HG03442 (cell line): ENCODE data around the gene KLHL30.
"Not testable (repeated sequence)": the region's sequence is repeated elsewhere in the genome, so short reads cannot be mapped to it uniquely, and the experiment has no call there.

Experiments
- ATAC-seq: cut with Tn5 transposase; IDR thresholded peaks from one replicate; pipeline ENCODE4 v1.9.1; 2021; ENCODE audit warnings: mild to moderate bottlenecking, moderate library complexity; ENCODE audit not compliant: unreplicated experiment

Gene KLHL30

DNA sequence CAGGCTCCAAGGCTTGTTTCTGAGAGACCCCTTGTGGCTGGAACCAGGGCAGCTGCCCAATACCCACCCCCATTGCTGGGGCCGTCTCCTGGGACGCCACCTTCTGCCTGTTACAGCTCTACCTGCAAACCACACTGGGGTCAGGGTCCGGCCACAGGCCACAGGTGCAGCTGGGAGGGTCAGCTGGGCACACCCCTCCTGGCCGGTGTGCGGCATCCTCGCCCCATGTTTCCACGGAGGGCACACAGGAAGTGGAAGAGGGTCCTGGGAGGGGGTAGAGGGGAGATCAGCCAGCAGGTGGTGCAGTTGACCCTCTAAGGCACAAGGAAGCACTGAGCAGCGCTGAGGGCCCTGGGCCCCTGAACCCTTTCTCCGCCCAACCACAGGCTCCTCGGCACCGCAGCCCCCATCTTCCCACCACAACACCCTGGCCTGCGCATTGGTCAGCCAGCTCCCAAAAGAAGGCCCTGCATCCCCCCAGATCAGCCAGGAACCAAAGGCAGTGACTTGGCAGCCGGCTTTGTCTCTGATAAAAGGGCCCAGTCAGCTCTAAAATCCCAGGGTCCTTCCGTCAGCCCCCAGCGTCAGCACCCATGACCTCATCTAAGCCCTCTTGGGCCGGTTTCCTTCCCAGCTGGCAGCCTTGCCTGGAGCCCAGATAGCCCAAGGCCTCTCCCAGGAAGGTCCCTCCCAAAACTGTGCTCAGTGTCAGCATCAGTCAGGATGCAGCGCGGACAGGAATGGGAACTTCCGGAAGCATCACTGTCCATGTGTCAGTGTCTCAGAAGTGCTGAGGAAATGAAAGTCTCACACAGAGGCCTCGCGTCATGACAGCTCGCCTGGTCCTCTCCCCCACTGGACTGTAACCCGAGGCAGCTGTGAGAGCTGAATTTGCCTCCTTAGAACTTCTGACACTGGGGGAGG, 22.0 kb downstream of the KLHL30 start:
- no peak for ATAC-seq

DNA sequence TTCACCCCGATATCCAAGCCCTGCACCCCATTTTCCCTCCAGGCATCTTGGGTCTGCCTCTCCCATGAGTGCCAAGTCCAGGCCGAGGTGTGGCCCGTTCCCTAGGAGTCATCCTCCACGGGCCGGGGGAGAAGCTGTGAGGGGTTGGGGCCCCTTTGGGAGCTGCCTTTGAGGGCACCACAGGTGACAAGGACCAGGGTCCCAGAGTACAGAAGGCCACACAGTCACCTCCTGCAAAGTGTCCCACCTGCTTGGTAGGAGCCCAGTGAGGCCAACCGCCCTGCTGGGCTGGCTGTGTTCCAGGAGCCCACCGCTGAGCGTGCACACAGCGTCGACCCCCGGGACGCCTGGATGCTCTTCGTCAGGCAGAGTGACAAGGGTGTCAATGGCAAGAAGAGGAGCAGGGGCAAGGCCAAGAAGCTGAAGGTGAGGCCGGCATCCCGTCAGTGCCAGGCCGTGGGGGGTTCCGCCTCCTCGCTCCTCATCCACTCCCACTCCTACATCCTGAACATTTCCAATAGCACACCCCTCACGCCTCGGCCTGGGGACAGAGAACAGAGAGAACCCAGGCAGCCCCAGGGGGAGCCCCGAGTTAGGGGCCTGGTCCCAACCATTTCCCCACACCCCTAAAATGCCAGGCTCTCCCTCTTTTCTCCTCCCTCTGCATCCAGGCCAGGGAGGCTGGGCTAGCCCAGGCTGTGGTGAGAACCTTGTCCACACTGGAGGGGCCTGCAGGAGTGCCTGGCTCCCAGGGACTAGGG, 23.0 kb downstream of the KLHL30 start:
- no peak for ATAC-seq

DNA sequence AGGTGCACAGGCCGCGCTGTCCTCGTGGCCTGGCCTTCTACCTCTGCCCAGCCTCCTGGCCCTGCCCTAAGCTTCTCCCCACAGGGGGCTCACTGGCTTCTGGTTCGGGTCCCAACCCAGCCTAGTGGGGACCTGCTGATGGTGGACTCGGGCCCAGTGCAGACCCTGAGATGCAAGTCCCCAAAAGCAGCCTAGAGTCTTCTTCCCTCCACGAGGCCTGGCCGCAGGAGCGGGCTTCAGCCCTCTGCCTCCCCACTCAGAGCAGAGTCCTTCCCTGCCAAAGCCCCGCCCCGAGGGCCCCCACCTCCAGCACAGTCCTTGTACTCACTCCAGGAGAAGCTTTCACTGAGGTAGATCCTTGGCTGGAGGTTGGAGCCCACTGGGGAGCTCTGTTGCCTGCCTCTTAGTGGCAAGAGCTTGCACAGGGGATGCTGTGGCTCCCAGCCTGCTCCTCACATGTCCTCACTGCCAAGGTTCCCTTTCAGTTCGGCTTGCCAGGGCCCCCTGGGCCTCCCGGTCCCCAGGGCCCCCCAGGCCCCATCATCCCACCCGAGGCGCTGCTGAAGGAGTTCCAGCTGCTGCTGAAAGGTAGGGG, 23.9 kb downstream of the KLHL30 start:
- ATAC-seq = no peak

DNA sequence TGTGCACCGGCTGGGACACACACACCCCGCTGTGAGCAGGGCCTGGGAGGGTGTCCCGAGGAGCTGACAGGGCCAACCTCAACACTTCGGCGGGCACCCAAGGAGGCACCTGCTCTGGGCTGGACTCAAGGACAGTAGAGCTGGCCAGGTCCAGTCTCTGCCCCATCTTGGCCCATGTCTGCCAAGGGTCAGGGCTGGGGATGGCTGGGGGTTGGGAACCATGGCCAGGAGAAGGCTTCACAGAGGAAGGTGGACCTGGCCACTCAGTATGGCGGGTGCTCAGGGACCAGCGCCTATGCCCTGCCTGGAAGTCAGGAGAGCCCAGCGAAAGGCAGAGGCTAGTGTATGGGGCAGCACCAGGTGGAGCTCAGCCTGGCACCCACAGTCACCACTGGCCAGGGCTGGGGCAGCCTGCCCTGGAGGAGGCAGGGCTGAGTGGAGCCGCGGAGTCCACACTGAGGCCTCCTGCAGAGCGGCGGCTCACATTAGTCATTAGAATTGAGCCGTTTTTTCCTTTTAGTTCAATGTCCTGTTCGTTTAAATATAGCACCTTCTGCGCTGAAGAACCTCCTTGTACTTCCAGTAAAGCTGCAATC, 24.5 kb downstream of the KLHL30 start:
- no peak for ATAC-seq

DNA sequence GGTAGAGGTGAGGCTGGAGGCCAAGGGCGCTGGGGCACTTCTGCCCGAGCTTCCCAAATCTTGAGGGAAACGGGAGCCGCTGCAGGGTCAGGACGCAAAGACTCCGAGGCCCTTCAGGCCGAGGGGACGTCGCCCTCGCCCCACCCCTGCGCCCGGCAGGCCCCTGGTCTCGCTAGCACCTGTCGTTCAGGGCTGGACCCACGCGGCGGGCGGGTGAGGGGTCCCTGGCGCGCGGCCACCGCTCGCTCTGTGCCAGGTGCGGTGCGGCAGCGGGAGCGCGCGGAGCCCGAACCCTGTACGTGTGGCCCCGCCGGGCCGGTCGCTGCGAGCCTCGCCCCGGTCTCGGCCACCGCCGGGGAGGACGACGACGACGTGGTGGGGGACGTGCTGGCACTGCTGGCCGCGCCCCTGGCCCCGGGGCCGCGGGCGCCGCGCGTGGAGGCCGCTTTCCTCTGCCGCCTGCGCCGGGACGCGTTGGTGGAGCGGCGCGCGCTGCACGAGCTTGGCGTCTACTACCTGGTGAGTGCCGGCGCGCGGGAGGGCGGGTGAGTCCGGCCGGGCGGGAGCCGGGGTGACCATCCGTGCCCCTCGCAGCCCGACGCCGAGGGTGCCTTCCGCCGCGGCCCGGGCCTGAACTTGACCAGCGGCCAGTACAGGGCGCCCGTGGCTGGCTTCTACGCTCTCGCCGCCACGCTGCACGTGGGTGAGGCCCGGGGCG, 25.2 kb downstream of the KLHL30 start:
- no peak for ATAC-seq

DNA sequence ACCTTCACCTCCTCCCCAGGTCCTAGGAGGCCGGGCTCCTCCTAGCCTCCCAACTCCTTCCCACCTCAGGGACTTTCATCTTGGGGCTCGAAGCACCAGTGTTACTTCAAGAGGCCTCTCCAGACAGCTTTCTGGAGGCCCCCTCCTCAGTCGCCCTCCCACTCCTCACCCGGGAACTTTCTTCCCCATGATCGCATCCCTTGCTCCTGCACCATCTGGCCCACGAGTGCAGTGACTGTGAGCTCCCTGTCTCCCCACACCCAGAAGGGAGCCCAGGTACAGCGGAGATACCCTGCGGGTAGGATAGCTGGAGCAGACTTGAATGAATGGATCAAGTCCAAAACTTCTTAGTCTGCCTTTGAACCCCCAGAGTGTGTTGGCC, 26.4 kb downstream of the KLHL30 start:
- ATAC-seq = no peak

DNA sequence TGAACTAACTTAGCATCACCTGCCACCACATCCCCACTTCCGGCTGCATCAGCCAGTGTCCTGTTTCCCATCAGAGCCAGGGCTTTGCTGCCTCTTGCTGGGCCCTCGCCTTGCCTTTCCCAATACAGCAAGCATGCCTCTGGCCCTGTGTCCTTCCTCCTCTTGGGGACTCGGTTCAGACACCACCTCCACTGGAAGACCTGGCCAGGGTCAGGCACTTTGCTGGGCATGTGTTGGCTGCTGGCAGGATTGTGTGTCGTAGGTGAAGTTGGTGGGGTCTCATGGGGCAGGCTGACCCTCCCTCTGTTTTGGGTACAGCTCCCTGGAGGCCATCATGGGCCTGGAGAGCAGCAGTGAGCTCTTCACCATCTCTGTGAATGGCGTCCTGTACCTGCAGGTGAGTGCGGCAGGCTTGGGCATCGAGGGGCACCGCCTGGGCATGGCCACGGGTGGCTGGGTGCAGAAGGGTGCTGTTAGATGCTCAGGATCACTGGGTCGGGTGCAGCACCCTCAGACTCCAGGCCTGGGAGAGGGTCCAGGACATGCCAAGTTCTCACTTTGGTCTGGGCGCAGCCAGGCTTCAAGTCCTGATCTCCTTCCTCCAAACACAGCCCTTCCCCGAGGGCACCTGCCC, 26.9 kb downstream of the KLHL30 start:
- no peak for ATAC-seq

DNA sequence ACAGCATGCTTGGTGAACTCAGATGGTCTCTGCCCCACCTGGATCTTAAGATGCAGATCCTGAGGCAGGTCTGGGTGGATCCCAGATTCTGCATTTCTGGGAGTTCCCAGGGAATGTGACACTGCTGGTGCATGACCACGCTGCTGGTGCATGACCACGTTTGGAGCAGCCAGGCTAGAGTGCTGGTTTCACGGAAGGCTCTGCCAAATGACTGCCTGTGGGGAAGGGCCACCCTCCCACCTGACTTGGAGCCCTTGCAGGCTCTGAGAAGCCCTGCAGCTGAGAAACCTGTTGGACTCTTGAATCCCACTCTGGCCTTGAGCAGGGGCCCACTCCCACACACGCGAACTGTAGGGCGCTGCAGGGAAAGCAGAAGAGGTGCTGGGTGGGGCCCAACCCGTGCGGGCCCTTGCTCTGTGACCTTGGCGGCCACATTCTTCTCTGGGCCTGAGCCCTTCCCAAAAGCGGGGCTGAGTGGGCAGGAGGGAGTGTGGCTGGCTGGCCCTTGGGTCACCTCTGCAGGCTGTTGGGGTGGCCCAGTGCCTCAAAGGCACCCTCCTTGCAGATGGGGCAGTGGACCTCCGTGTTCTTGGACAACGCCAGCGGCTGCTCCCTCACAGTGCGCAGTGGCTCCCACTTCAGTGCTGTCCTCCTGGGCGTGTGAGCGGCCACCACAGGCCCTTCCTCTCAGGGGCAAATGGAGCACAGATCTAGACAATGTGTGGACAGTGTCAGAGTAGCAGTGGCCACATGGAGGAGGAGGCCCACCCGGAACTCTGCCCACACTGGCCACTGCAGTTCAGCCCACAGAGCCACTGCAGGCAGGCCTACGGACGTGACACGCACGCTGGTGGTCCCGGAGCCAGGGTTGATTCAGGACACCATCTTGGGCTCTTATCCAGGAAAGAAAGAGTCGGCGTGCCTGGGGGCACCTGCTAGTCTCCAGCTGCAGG, 28.2 kb downstream of the KLHL30 start:
- no peak for ATAC-seq

DNA sequence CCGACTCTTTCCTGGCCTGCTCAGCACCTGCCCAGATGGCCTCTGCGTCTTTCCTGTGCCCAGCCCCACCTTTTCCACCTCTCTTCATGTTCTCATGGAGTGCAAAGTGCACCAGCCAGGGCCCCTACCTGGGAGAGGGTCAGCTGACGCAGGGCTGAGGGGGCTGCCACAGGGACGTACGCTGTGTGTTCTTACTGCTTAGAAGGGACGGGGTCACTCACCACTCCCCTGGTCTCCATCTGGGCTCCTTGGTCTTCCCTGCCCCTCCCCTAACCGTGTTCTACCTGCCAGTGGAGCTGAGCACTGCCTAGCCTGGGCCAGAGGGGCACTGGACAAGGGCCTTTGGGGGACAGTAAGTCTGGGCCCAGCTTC, 28.9 kb downstream of the KLHL30 start:
- no peak for ATAC-seq

DNA sequence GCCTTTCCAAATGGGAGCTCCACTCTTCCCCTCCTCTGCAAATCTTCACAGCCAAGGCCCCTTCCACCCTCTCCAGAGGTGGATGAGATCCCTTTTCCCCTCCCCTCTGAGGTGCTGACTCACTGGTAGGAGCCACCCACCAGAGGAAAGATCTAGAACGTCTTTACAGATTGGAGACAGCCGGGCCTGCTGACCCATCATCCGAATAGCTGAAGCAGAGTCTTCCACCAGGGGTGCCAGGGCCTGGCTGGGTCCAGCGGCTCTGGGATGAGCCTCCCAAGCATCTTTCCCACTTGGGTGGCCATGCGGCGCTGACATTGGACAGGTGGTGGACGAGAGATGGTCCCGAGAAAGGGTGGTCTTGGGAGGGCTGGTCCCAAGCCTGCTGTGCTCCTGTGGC, 29.3 kb downstream of the KLHL30 start:
- ATAC-seq = no peak

DNA sequence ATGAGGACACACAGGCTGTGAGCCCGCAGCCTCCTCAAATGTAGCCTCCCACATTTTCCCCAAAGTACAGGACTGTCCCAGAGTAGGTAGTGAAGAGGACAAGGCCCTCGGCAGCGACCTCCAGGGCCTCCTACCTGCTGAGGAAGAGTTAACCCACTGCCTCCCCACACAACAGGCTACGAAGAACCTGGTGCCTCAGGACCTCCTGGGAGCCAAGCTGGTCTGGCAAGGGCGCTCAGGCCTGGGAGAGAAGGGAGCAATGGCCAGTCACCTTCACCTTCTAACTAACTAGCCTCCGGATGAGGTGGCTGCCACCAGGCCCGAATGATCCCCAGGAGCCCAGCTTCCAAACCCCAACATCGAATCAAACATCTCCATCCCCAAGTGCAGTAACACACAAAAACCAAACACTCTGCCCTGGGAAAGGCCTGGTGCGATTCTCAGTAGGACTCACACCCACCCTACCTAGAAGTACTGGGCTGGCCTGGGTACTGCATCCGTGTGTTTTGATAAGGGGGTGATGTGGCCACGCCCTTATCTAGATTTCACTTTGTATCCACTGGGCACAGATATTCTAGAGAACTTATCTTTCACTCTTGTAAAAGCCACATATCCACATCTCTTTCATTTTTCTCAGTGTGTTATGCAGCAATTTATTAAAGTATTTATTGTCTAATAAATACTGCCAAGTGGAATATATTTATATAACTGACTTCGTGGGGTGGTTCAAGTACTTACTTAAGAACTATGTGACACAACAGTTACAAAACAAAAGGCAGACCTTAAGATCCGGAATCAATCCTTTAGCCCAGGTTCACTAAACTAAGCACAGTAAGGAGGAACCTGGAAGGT, 30.0 kb downstream of the KLHL30 start:
- ATAC-seq = no peak

DNA sequence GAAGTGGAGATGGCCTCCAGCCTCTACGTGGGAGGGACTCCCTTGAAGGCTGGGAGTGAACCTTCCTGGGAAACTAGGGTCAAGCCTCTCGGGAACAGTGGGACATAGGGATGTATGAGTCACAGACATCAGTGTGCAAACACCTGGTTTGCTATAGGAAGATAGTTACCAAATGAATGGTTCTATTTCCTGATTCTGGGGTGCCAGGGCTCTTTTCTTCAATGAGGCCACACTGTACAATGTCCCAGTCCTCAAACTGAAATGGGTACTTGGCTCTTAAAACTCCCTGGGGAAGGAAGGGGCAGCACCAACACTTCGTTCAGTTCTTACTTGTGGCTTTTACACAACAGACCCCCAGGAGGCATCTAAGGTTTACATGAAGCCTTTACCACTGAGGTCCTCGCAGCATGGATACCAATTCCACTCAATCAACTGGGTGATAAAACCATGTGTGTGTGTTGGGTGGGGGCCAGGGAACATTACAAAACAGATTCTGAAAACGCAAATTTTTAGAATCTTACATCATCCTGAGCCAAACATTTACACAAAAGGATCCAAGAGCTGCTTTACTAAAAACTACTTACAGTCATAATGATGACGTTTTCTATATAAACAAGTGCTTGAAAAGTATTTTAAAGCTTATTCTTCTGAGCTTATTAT, 30.7 kb downstream of the KLHL30 start:
- ATAC-seq = no peak

DNA sequence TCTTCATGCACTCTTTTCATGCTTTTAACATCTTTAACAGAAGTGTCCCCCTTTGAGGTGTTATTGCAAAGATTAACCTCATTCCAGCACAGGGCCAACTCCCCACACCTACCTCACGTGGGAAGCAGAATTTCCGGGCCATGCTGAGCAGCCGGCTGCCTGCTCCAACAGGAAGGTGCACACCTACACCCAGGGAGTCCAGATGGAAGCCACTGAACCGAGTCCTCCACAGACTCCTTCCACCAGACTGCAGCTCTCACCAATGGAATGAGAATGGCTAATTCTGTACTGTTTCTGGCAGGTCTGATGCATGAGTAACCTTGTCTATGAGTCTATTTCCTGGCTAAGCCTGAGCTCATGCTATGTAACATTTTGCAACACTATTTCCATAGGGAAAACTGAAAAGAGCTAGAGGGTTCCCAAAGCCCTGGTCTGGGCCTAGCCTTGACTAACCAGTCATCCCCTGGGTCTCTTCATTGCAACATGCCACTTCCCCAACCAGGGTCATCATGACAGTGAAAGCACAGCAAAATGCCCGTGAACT, 31.3 kb downstream of the KLHL30 start:
- no peak for ATAC-seq

DNA sequence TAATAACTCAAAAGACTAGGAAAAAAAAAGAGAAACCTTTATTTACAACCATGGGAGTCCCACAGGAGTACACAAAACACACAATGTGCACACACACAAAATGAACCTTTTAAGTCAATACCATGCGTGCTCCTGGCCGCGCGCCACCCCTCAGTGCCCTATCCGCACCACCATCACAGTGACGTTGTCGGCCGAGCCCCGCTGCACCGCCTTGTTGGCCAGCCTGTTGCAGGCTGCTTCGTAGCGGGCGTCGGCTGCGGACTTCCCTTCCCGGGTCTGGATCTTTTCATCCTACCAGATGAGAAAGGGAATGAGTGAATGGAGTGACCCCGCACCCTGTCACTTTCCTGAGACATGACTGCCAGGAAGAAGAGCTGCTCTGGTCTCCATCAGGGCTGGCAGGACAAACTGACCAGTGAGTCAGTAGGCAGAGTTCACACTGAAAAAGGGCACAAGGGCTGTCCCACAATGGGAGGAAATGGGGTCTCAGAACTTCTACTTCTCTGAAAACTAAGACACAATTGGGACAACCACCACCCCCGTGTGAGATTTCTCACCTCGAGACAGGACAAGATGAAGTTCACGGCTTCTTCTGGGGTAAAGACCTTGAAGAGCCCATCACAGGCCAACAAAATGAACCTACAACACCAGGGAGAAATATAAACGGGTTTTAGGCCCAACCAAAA, 32.1 kb downstream of the KLHL30 start:
- ATAC-seq = no peak

DNA sequence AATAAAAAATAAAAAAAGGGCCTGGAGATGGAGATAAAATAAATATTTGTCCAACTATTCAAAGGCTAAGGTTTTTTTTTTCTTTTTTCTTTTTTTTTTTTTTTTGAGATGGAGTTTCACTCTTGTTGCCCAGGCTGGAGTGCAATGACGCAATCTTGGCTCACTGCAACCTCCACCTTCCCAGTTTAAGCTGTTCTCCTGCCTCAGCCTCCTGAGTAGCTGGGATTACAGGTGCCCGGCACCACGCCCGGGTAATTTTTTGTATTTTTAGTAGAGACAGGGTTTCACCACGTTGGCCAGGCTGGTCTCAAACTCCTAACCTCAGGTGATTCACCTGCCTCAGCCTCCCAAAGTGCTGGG, 32.6 kb downstream of the KLHL30 start:
- not testable (repeated sequence) for ATAC-seq

DNA sequence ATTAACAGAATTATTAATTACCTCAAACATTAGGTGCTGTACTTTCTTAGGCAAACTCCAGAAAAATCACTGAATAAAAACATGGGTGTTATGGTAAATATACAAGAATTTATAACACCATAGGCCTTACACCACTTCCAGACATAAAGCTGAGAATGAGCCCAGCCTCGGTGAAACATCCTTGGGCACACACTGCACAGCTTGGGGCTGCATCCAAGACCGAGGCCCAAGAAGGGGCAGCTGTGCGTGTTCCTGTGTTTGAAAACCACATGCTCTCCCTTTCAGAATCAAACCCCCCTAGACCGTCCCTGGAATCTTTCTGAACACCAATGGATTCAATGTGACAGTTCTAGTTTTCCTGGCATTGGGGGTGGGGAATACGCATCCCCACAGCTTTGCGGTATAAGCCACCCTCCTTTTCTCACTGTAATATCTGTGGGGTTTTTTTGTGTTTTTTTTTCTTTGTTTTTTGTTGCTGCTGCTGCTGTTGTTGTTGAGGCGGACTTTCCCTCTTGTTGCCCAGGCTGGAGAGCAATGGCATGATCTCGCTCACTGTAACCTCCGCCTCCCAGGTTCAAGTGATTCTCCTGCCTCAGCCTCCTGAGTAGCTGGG, 33.2 kb downstream of the KLHL30 start:
- ATAC-seq = no peak

DNA sequence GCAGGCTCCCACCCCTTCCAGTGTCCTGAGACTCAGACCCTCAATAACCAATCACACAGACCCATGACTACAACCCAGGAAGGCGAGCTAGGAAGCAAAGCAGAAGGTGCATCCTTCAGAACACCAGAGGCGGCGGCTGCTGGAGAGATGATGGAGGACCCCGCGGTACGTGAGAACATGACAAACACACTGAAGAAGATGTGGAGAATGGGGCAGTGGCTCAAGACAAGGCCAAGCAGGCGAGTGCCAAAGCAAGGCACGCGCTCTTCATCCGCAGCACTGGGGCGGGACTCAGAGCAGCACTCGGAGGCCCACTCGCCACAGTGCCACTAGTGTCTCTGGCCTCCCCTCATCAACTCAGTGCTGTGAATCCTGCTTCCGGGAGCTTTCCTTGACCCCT, 34.0 kb downstream of the KLHL30 start:
- ATAC-seq = no peak
